ENCODE measurements around the gene CHAT. TPM values are rescaled to one million over a fixed set of nuclear protein-coding genes. Genes with fewer than 3 reads are reported as not detected.

The CHAT gene
- polyA plus RNA-seq, 1 donor from 2014 or later: not detected

GRCh38 chr10:49567810-49568209, 46.0 kb upstream of the CHAT start:
- Histone ChIP-seq H3F3A (ENCODE audit: insufficient read depth, low read length, poor library complexity, severe bottlenecking) (no peaks in the 10 kb centered on the region), H3K27ac (ENCODE audit: low read length) (no peak overlapping the region)

GRCh38 chr10:49568235-49568634, 45.6 kb upstream of the CHAT start:
- Histone ChIP-seq H2AFZ (ENCODE audit: low read depth, low read length) (no peak overlapping the region), H3K36me3 (ENCODE audit: insufficient read depth, low read length) (no peaks in the 10 kb centered on the region), H3K9me3 (ENCODE audit: low read length) (no peaks in the 10 kb centered on the region), H4K20me1 (ENCODE audit: insufficient read depth) (no peaks in the 10 kb centered on the region), H3K4me3 (ENCODE audit: low read length) (no peak overlapping the region), H3K4me2 (ENCODE audit: low read length) (no peak overlapping the region), H3K27me3 (ENCODE audit: insufficient read depth, low read depth, low read length) (no peaks in the 10 kb centered on the region), H3K9ac (ENCODE audit: low read length) (no peak overlapping the region), H3K9me2 (ENCODE audit: insufficient read depth, low read length) (no peaks in the 10 kb centered on the region), H3F3A (ENCODE audit: insufficient read depth, low read length, poor library complexity, severe bottlenecking) (no peaks in the 10 kb centered on the region), H3K27ac (ENCODE audit: low read length) (no peak overlapping the region), H3K79me2 (replicated peaks; ENCODE audit: insufficient read depth, low read length) (no peaks in the 10 kb centered on the region)
- no peak for TF ChIP-seq REST (IDR thresholded peaks at IDR 0.05; ENCODE audit: borderline replicate concordance)
- no peak for TF ChIP-seq MXI1 (conservative IDR thresholded peaks at IDR 0.05; ENCODE audit: poor library complexity, severe bottlenecking)
- TF ChIP-seq TAF1 (IDR thresholded peaks at IDR 0.05; ENCODE audit: low read depth): no peak
- no peak for TF ChIP-seq RAD21 (conservative IDR thresholded peaks at IDR 0.05)

More at GRCh38 chr10:49567810-49568209, 46.0 kb upstream of the CHAT start:
- Histone ChIP-seq H3K27me3 (ENCODE audit: insufficient read depth, low read depth, low read length) (no peaks in the 10 kb centered on the region), H3K9me2 (ENCODE audit: insufficient read depth, low read length) (no peaks in the 10 kb centered on the region), H3K9me3 (ENCODE audit: low read length) (no peaks in the 10 kb centered on the region), H3K4me3 (ENCODE audit: low read length) (no peak overlapping the region), H4K20me1 (ENCODE audit: insufficient read depth) (no peaks in the 10 kb centered on the region), H3K79me2 (replicated peaks; ENCODE audit: insufficient read depth, low read length) (no peaks in the 10 kb centered on the region), H2AFZ (ENCODE audit: low read depth, low read length) (no peak overlapping the region), H3K4me2 (ENCODE audit: low read length) (no peak overlapping the region), H3K9ac (ENCODE audit: low read length) (no peak overlapping the region), H3K36me3 (ENCODE audit: insufficient read depth, low read length) (no peaks in the 10 kb centered on the region)
- TF ChIP-seq EP300 (conservative IDR thresholded peaks at IDR 0.05; ENCODE audit: poor library complexity, severe bottlenecking): no peak
- no peak for TF ChIP-seq REST (IDR thresholded peaks at IDR 0.05; ENCODE audit: borderline replicate concordance)
- TF ChIP-seq MXI1 (conservative IDR thresholded peaks at IDR 0.05; ENCODE audit: poor library complexity, severe bottlenecking): no peak
- no peak for TF ChIP-seq CTCF (IDR thresholded peaks at IDR 0.05; ENCODE audit: poor library complexity, severe bottlenecking)
- TF ChIP-seq TAF1 (IDR thresholded peaks at IDR 0.05; ENCODE audit: low read depth): no peak
- no peak for TF ChIP-seq POLR2AphosphoS5 (IDR thresholded peaks at IDR 0.05)
- no peak for TF ChIP-seq EZH2 (IDR thresholded peaks at IDR 0.05; ENCODE audit: borderline replicate concordance, insufficient read depth, low read length, poor library complexity, severe bottlenecking)
- no peak for TF ChIP-seq RAD21 (conservative IDR thresholded peaks at IDR 0.05)
- no peak for TF ChIP-seq SMC3 (conservative IDR thresholded peaks at IDR 0.05; ENCODE audit: poor library complexity)

Data from neural cell (in vitro differentiated cells).